ENCODE results near the gene TMEM235. TPM values are rescaled to one million over a fixed set of nuclear protein-coding genes. Genes with fewer than 3 reads are reported as not detected.

The TMEM235 gene
- total and polyA plus RNA-seq, 9 of the 15 experiments (the other 6 are each of a cell fraction or from before 2014, with no cell fraction given), result not detected

DNA sequence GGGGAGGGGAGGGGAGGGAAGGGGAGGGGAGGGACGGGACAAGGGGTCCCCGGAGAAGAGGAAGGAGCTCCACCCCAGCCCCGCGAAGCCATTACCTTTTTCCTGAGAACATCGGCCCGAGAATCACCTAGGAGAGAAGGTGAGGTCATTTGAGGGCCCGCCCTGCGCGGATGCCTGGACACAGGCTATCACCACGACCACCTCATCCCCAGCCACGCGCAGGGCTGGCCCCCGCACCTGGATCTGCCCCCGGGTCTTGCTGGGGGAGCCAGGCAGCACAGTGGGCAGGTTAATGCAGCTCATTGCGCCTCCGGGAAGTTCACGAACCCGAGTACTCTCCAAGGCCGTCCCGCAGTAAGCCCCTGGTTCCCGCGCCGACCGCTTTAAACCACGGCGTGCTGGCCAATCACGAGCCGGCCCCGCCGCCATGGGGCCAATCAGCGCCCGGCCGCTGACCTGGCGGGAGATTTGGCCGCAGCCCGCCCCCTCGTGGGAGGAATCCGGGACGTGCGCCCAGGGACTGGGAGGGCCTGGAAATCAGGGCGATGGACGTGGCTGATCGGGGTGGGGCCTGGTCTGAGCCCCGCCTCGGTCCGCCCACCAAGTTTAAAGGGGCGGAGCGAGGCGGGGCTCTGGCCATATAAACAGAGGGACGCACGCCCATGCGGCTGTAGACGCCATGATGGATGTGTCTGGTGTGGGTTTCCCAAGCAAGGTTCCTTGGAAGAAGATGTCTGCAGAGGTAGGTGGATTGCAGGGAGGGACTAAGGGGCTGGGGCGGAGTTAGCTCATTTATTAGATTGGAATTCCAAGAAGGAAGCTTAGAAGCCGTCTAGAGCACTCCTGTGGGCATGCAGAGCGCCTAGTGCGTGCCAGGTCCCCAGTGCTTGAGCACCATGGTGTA lies 44.5 kb upstream of the TMEM235 start, which contains the start of the genes AFMID and TK1 (continued):
- TF ChIP-seq ZNF639 (CRISPR knock-in tag; conservative IDR thresholded peaks at IDR 0.05 in 1 of 2, IDR thresholded peaks at IDR 0.05 in 1 of 2) (no peak), NFE2 (IDR thresholded peaks at IDR 0.05; ENCODE audit: low read depth) (no peak), CBX3 (IDR thresholded peaks at IDR 0.05; ENCODE audit: borderline replicate concordance in 1 of 2, low read length in 2 of 2) (peak in 1 of 2 experiments; percentile 34; a peak in 1 of 3 replicates), FOXM1 (IDR thresholded peaks at IDR 0.05; ENCODE audit: low read depth) (peak; percentile 95), FOXM1 (CRISPR knock-in tag; IDR thresholded peaks at IDR 0.05; ENCODE audit: low read depth) (peak; percentile 98), RAD51 (IDR thresholded peaks at IDR 0.05; ENCODE audit: borderline replicate concordance, low read depth) (peak; percentile 49; the same call in 1 of the 2 replicates), SLC30A9 (CRISPR knock-in tag; IDR thresholded peaks at IDR 0.05) (no peak), NFE2L1 (tag; IDR thresholded peaks at IDR 0.05; ENCODE audit: borderline replicate concordance, low read depth) (no peak), GATA2 (CRISPR knock-in tag; IDR thresholded peaks at IDR 0.05) (no peak), PHTF2 (CRISPR knock-in tag; IDR thresholded peaks at IDR 0.05) (no peak), EP300 (IDR thresholded peaks at IDR 0.05; ENCODE audit: low read length) (no peak), MTA2 (IDR thresholded peaks at IDR 0.05; ENCODE audit: low read depth) (no peak), NONO (IDR thresholded peaks at IDR 0.05; ENCODE audit: low read depth in 2 of 2, low read length in 1 of 2) (peak; percentile 23 to 58; a peak in 2 of 4 replicates), RBM39 (optimal IDR thresholded peaks at IDR 0.05; ENCODE audit: low read depth, low read length) (no peak), HMG20B (CRISPR knock-in tag; IDR thresholded peaks at IDR 0.05) (no peak), XRCC4 (IDR thresholded peaks at IDR 0.05; ENCODE audit: extremely low read depth, insufficient read depth, insufficient read length) (no peak), NKRF (IDR thresholded peaks at IDR 0.05; ENCODE audit: borderline replicate concordance) (peak; percentile 76), ZNF583 (CRISPR knock-in tag; IDR thresholded peaks at IDR 0.05) (no peak), ZSCAN29 (IDR thresholded peaks at IDR 0.05) (no peak), ZNF695 (CRISPR knock-in tag; IDR thresholded peaks at IDR 0.05) (no peak), ZNF57 (CRISPR knock-in tag; IDR thresholded peaks at IDR 0.05) (no peak)
- TF ChIP-seq, protein P1, sequence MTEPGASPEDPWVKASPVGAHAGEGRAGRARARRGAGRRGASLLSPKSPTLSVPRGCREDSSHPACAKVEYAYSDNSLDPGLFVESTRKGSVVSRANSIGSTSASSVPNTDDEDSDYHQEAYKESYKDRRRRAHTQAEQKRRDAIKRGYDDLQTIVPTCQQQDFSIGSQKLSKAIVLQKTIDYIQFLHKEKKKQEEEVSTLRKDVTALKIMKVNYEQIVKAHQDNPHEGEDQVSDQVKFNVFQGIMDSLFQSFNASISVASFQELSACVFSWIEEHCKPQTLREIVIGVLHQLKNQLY (CRISPR knock-in tag; conservative IDR thresholded peaks at IDR 0.05), result no peak
- TF ChIP-seq, protein P2, sequence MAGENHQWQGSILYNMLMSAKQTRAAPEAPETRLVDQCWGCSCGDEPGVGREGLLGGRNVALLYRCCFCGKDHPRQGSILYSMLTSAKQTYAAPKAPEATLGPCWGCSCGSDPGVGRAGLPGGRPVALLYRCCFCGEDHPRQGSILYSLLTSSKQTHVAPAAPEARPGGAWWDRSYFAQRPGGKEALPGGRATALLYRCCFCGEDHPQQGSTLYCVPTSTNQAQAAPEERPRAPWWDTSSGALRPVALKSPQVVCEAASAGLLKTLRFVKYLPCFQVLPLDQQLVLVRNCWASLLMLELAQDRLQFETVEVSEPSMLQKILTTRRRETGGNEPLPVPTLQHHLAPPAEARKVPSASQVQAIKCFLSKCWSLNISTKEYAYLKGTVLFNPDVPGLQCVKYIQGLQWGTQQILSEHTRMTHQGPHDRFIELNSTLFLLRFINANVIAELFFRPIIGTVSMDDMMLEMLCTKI (IDR thresholded peaks at IDR 0.05; ENCODE audit: partially characterized antibody), result no peak
